ENCODE measurements around the gene STX10.
"Not testable (repeated sequence)": the region's sequence is repeated elsewhere in the genome, so short reads cannot be mapped to it uniquely, and the experiment has no call there.

DNA sequence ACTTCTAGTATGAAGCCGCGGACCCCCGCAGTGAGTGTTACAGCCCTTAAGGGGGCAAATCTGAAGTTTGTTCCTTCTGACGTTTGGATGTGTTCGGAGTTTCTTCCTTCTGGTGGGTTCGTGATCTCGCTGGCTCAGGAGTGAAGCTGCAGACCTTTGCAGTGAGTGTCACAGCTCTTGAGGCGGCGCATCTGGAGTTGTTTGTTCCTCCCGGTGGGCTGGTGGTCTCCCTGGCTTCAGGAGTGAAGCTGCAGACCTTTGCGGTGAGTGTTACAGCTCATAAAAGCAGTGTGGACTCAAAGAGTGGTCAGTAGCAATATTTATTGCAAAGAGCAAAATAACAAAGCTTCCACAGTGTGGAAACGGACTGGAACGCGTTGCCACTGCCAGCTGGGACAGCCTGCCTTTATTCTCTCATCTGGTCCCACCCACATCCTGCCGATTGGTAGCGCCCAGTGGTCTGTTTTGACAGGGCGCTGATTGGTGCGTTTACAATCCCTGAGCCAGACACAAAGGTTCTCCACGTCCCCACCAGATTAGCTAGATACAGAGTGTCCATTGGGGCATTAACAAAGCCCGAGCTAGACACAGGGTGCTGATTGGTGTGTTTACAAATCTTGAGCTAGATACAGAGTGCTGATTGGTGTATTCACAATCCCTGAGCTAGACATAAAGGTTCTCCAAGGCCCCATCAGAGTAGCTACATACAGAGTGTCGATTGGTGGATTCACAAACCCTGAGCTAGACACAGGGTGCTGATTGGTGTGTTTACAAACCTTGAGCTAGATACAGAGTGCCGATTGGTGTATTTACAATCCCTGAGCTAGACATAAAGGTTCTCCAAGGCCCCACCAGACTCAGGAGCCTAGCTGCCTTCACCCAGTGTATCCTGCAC lies 35.8 kb upstream of the STX10 start:
- TF ChIP-seq, protein P1, sequence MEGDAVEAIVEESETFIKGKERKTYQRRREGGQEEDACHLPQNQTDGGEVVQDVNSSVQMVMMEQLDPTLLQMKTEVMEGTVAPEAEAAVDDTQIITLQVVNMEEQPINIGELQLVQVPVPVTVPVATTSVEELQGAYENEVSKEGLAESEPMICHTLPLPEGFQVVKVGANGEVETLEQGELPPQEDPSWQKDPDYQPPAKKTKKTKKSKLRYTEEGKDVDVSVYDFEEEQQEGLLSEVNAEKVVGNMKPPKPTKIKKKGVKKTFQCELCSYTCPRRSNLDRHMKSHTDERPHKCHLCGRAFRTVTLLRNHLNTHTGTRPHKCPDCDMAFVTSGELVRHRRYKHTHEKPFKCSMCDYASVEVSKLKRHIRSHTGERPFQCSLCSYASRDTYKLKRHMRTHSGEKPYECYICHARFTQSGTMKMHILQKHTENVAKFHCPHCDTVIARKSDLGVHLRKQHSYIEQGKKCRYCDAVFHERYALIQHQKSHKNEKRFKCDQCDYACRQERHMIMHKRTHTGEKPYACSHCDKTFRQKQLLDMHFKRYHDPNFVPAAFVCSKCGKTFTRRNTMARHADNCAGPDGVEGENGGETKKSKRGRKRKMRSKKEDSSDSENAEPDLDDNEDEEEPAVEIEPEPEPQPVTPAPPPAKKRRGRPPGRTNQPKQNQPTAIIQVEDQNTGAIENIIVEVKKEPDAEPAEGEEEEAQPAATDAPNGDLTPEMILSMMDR (conservative IDR thresholded peaks at IDR 0.05), result not testable (repeated sequence)
- TF ChIP-seq ZFX (IDR thresholded peaks at IDR 0.05), result not testable (repeated sequence)

All from C4-2B (cell line).